Pancreas (tissue), 10 donors: ENCODE measurements around the gene U2SURP. TPM values are rescaled to one million over a fixed set of nuclear protein-coding genes. Genes with fewer than 3 reads are reported as not detected.

ENCODE experiments used
- ATAC-seq, 4 donors: fragments of 200-7000 bp; cut with Tn5 transposase; one replicate each; pipeline versions ENCODE4 v1.8.0 to v1.9.1; 2020; ENCODE audit warnings: mild to moderate bottlenecking in 4 of 4, moderate library complexity in 4 of 4
- DNase-seq, 6 donors: peaks; one replicate each; pipeline ENCODE4 v3.0.0-alpha.2; 2020
- FAIRE-seq: peaks from 2 replicates; lab custom pipeline; 2012; peaks lifted over from hg19 to GRCh38; lab: Jason Lieb, UNC
- H3K27ac ChIP-seq, 4 donors: fragments of 200-600 bp; sonication (generic); 1 replicate in 3 of 4; 2 replicates in 1 of 4; pipeline versions ENCODE4 v1.5.0 to v1.8.0; 2020
- H3K27me3 ChIP-seq, 4 donors: fragments of 200-600 bp; one replicate each; pipeline ENCODE4 v1.8.0; 2021
- H3K36me3 ChIP-seq, 3 donors: fragments of 200-600 bp; sonication (generic) in 1 of 3; one replicate each; pipeline versions ENCODE4 v1.5.0 to v1.8.0; 2020 to 2021
- H3K4me1 ChIP-seq, 3 donors: fragments of 200-600 bp; one replicate each; pipeline ENCODE4 v1.8.0; 2021
- H3K4me3 ChIP-seq, 4 donors: fragments of 200-600 bp; sonication (generic) in 2 of 4; one replicate each; pipeline versions ENCODE4 v1.5.0 to v1.8.0; 2020 to 2021
- H3K9me3 ChIP-seq, 4 donors: fragments of 200-600 bp; one replicate each; pipeline ENCODE4 v1.8.0; 2021
- WGBS, 2 donors: extraction: QIAGEN DNeasy Blood & Tissue Kit; methylation state at CpG; one replicate each; pipeline ENCODE4 v1.1.7; 2013; 5-methylcytosine and 5-hydroxymethylcytosine counted together
- intact Hi-C, 3 donors: fragments of 100-400 bp; cut with DNase I; formaldehyde crosslinking; loops; one replicate each; pipeline versions ENCODE4 v1.11.1 to v1.14.2; 2022
- polyA plus RNA-seq, 2 donors: library from polyadenylated mRNA; stranded (reverse); fragments of 200-250 nt; gene quantifications; one replicate each; pipeline ENCODE4 v1.2.3, GENCODE V29; 2013
- total RNA-seq, 6 donors: library from RNA; stranded (reverse); fragmentation: NEBNext Ultra II Directional in 4 of 6; extraction: Animal tissue kit (Norgen Biotek cat#: 25700) in 4 of 6; gene quantifications; one replicate each; pipeline versions ENCODE4 v1.2.1 to v1.2.4, GENCODE V29; 2021 to 2023
- TF ChIP-seq, protein P1 (sequence below), 4 donors: fragments of 200-600 bp; sonication (generic) in 3 of 4; IDR thresholded peaks; one replicate each; pipeline versions ENCODE4 v1.5.0 to v1.8.0; 2021; ENCODE audit warnings: antibody characterized with exemption in 4 of 4
- donor health status: healthy with polysubstance abuse.
- donor health status: DM: no; HTN: no; CAD: no; lungs with moderate emphysema.
- donor health status: DM: no; HTN: no; CAD: no.
- donor health status: control.
- donor health status: control.
- donor health status: Bipolar disorder and iron deficiency.
- donor health status: DM: yes; HTN: yes; CAD: no.
- donor health status: DM: no; HTN: no; CAD: no.
- donor health status: DM: no; HTN: no; CAD: no.
- donor health status: DM: yes; HTN: yes; CAD: no.

The U2SURP gene
- total and polyA plus RNA-seq, 8 donors: 19.9 to 48.2 (median 35.1) TPM

GRCh38 chr3:142963234-142963515 is 38.2 kb upstream of the U2SURP start:
- Histone ChIP-seq H3K27me3 (peaks cover 0 to 23% (median 3%) of the 10 kb centered on the region in 4 donors), H3K9me3 (no peaks in the 10 kb centered on the region), H3K4me1 (no peaks in the 10 kb centered on the region), H3K27ac (no peak overlapping the region), H3K36me3 (no peaks in the 10 kb centered on the region), H3K4me3 (peak overlapping the region; percentile 23 to 63 (median 37))
- no peak for DNase-seq
- TF ChIP-seq, protein P1, sequence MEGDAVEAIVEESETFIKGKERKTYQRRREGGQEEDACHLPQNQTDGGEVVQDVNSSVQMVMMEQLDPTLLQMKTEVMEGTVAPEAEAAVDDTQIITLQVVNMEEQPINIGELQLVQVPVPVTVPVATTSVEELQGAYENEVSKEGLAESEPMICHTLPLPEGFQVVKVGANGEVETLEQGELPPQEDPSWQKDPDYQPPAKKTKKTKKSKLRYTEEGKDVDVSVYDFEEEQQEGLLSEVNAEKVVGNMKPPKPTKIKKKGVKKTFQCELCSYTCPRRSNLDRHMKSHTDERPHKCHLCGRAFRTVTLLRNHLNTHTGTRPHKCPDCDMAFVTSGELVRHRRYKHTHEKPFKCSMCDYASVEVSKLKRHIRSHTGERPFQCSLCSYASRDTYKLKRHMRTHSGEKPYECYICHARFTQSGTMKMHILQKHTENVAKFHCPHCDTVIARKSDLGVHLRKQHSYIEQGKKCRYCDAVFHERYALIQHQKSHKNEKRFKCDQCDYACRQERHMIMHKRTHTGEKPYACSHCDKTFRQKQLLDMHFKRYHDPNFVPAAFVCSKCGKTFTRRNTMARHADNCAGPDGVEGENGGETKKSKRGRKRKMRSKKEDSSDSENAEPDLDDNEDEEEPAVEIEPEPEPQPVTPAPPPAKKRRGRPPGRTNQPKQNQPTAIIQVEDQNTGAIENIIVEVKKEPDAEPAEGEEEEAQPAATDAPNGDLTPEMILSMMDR (IDR thresholded peaks at IDR 0.05): no peak
- intact Hi-C loops: no loop called here
- peak in 2 of 4 donors; percentile 25 to 33 for ATAC-seq
- WGBS, 2 donors: 1 to 2% methylated on average over 34 to 35 of the region's 35 CpGs
- FAIRE-seq: no peak

DNA sequence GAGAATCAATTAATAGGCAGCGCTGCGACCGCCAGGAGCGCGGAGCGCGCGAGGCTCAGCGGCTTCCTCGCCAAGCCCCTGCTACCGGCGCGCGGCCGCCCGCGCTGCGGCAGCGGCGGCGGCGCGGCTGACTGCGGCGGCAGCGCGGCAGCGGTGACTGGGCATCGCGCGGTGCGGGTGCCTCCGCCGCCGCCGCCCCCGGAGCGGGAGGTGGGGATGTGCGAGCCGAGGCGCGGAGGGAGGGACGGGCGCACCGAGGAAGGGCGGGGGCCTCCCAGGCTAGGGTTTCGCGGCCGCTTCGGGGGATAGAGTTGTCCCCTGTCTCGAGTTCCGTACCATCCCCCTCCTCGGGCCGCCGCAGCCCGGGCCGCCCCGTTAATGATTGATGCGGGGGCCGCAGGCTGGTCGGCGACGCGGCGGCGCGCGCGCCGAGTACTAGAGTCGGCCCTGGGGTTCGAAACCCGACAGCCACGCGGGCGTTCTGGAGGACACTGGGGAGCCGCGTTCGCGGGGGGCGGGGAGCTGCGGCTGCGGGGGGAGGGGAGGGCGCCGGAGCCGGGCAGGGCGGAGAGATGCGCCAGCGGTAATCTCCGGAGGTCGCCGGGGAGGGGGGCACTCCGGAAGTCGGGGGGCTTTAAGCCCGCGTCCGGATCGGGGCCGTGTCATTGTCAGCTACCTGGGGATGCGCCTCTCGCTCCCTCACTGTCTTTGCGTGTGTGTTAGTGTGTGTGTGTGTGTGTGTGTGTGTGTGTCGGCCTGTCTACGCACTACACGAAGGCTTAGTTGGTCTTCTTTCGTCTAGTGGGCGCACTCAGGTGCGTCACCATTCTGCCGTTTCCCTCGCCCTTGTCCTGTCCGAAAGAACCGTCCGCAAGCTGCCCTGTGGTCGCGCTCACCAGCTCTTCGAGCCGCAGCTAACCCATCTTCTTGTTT is 37.6 kb upstream of the U2SURP start, which contains the start of gene PAQR9:
Gene PAQR9 (minus strand): TSS at position 159 of the 933 bp plus-strand sequence. CDS start 338 bp downstream, outside the sequence.
- DNase-seq: peak in 3 of 6 donors; percentile 33 to 64 (median 55)
- H3K27me3 ChIP-seq: peaks cover 0 to 23% (median 3%) of the 10 kb centered on the region in 4 donors

GRCh38 chr3:142965581-142965980 is 35.8 kb upstream of the U2SURP start:
- Histone ChIP-seq H3K4me3 (no peak overlapping the region), H3K9me3 (no peaks in the 10 kb centered on the region), H3K4me1 (no peaks in the 10 kb centered on the region), H3K27ac (no peak overlapping the region), H3K27me3 (peaks cover 0 to 24% (median 3%) of the 10 kb centered on the region in 4 donors), H3K36me3 (no peaks in the 10 kb centered on the region)
- ATAC-seq (no peak), FAIRE-seq (no peak), DNase-seq (no peak)
- intact Hi-C loops: no loop called here
- TF ChIP-seq, protein P1 (IDR thresholded peaks at IDR 0.05): no peak
- WGBS, 2 donors: 72 to 80% methylated on average over 3 of the region's 3 CpGs

More for the DNA sequence above, 37.6 kb upstream of the U2SURP start, which contains the start of gene PAQR9:
- Histone ChIP-seq H3K4me1 (no peaks in the 10 kb centered on the region), H3K36me3 (no peaks in the 10 kb centered on the region), H3K9me3 (no peaks in the 10 kb centered on the region), H3K4me3 (peak within 1 kb of the TSS; percentile 23 to 63 (median 37)), H3K27ac (no peak within 1 kb of the TSS)
- FAIRE-seq (no peak), ATAC-seq (peak; percentile 38 to 67 (median 54))
- intact Hi-C loops: no loop called here
- 2 to 3% methylated on average over 91 to 117 of the region's 117 CpGs for WGBS, 2 donors
- TF ChIP-seq, protein P1 (IDR thresholded peaks at IDR 0.05): no peak

GRCh38 chr3:142966808-142967207 is 34.6 kb upstream of the U2SURP start:
- H3K27ac ChIP-seq: no peak overlapping the region
- H3K9me3 ChIP-seq: no peaks in the 10 kb centered on the region
- no peaks in the 10 kb centered on the region for H3K36me3 ChIP-seq
- TF ChIP-seq, protein P1 (IDR thresholded peaks at IDR 0.05): no peak
- intact Hi-C loops: no loop called here
- FAIRE-seq (no peak), DNase-seq (no peak), ATAC-seq (no peak)
- H3K4me1 ChIP-seq: no peaks in the 10 kb centered on the region
- H3K4me3 ChIP-seq: no peak overlapping the region
- 89% methylated on average over 2 of the region's 2 CpGs for WGBS, 2 donors
- peaks cover 0 to 25% (median 3%) of the 10 kb centered on the region in 4 donors for H3K27me3 ChIP-seq
